ENCODE measurements around the gene GRK1.

GRK1 gene

DNA sequence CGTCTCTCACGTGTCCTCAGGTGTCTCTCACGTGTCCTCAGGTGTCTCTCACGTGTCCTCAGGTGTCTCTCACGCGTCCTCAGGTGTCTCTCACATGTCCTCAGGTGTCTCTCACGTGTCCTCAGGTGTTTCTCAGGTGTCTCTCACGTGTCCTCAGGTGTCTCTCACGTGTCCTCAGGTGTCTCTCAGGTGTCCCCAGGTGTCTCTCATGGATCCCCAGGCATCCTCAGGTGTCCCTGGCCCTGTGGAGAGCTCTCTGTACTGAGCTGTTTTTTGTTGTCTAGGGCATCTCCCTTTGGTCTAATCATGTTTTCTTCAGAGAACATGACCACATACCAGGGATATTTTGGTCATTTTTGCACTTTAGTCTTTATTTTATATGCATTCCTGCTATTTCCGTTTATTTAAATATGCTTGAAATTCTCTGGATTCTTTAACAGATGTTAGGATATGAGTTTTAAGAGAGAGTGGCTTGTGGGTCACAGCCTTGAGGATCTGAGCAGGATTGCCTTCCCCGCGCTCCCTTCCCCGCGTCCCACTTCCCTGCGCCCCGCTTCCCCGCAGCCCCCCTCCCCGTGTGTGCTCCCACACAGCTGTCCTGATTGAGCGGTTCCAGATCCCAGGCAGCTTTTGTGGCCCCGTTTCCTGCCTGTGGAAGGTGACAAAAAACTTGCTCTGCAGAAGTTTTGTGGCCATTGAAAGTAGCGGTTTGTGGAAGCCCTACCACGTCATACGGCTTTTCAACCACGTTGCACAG, 40.9 kb upstream of the GRK1 start:
- Histone ChIP-seq H3K36me3 (ENCODE audit: control insufficient read depth in 2 of 2, insufficient read depth in 1 of 2, low read length in 2 of 2) (peaks cover 0 to 91% of the 10 kb centered on the region in 2 experiments; a peak in 1 of 3 replicates), H3K27ac (ENCODE audit: extremely low read depth, low read depth, low read length) (no peak overlapping the region), H3K4me3 (ENCODE audit: low read depth, low read length) (no peak overlapping the region), H3K4me1 (ENCODE audit: control insufficient read depth, insufficient read depth, low read length) (no peaks in the 10 kb centered on the region), H3K9me3 (ENCODE audit: control insufficient read depth, insufficient read depth, low read depth, low read length) (no peaks in the 10 kb centered on the region)
- TF ChIP-seq ZEB2 (tag by site-specific recombination; IDR thresholded peaks at IDR 0.05) = peak; percentile 97
- TF ChIP-seq, protein P1, sequence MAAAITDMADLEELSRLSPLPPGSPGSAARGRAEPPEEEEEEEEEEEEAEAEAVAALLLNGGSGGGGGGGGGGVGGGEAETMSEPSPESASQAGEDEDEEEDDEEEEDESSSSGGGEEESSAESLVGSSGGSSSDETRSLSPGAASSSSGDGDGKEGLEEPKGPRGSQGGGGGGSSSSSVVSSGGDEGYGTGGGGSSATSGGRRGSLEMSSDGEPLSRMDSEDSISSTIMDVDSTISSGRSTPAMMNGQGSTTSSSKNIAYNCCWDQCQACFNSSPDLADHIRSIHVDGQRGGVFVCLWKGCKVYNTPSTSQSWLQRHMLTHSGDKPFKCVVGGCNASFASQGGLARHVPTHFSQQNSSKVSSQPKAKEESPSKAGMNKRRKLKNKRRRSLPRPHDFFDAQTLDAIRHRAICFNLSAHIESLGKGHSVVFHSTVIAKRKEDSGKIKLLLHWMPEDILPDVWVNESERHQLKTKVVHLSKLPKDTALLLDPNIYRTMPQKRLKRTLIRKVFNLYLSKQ (tag by site-specific recombination; IDR thresholded peaks at IDR 0.05; ENCODE audit: borderline replicate concordance) = no peak
- ChIA-PET POLR2A (no interaction called here), CTCF (no interaction called here)

DNA sequence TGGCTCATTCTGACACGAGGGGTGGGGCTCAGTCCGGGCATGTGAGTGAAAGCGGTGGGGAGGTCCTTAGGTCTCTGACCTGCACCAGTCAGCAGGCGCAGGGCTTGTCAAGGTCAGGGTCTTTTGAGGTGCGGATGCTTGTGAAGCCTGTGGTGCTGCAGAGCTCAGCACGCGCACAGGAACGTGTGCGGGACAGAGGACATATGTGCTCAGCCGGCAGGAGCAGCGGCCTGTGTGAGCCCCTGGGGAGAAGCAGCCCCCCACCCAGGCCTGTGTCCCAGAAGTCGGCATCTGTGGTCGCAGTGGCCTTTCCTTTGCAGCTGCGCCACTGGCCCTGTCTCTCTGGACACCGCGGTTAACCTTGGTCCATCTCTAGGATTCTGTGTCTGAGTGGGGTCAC, 39.9 kb upstream of the GRK1 start:
- Histone ChIP-seq H3K27ac (ENCODE audit: extremely low read depth, low read depth, low read length) (no peak overlapping the region), H3K36me3 (ENCODE audit: control insufficient read depth in 2 of 2, insufficient read depth in 1 of 2, low read length in 2 of 2) (peaks cover 0 to 100% of the 10 kb centered on the region in 2 experiments; a peak in 1 of 3 replicates)
- CTCF ChIA-PET = no interaction called here

DNA sequence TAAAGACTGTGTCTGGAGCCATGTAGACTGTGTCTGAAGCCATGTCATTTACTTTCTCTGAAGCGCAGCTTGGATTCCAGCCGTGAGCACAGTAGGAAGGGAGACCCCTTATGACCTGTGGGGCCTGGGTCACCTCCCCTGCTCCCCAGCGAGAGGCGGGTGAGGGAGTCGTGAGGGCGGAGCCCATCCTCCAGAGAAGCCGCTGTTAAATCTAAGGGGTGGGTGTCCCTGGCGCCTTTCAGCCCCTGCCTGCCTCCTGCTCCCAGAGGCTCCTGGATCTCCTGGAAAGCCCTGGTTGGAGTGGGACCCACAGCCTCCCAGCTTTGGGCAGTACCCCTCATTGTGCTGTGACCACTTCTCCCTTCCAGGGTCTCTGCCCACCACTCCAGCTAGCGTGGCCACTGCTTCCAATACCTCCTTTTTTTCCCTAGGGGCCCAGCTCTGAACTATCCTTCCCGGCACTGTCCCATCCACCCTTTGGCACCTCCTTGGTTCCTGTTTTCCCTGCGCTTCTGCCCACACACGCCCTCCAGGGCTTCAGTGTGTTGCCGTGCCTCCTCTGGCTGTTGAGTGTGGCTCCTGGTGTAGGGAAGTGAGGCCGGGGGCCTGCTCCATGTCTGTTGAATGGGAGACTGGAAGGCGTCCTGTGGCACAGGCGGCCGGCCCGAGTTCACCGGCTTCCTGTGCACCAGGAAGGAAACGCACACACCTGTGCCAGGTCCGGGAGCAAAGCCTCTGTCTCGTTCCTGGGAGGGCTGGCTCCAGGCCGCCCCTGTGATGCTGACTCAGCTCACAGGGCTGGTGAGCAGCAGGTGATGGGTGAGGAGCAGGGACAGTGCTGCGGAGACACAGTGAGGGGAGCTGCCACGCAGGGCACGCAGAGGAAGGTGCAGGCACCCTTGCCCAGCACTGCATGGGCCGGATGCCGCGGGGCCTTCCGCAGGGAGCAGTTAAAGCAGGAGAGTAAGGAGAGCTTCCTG, 38.4 kb upstream of the GRK1 start:
- Histone ChIP-seq H3K36me3 (ENCODE audit: control insufficient read depth in 2 of 2, insufficient read depth in 1 of 2, low read length in 2 of 2) (peaks cover 0 to 100% of the 10 kb centered on the region in 2 experiments; a peak in 2 of 3 replicates), H3K4me1 (ENCODE audit: control insufficient read depth, insufficient read depth, low read length) (no peaks in the 10 kb centered on the region), H3K9me3 (ENCODE audit: control insufficient read depth, insufficient read depth, low read depth, low read length) (no peaks in the 10 kb centered on the region), H3K4me3 (ENCODE audit: low read depth, low read length) (no peak overlapping the region), H3K27ac (ENCODE audit: extremely low read depth, low read depth, low read length) (no peak overlapping the region)
- ChIA-PET CTCF (no interaction called here), POLR2A (no interaction called here)
- TF ChIP-seq ZNF223 (tag by site-specific recombination; IDR thresholded peaks at IDR 0.05) = no peak
- TF ChIP-seq KLF10 (tag by site-specific recombination; IDR thresholded peaks at IDR 0.05) = no peak
- TF ChIP-seq, protein P2, sequence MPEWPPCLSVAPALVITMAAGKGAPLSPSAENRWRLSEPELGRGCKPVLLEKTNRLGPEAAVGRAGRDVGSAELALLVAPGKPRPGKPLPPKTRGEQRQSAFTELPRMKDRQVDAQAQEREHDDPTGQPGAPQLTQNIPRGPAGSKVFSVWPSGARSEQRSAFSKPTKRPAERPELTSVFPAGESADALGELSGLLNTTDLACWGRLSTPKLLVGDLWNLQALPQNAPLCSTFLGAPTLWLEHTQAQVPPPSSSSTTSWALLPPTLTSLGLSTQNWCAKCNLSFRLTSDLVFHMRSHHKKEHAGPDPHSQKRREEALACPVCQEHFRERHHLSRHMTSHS (tag by site-specific recombination; IDR thresholded peaks at IDR 0.05) = no peak
- no peak for TF ChIP-seq ZNF664 (tag by site-specific recombination; IDR thresholded peaks at IDR 0.05)
- no peak for TF ChIP-seq SETDB1 (IDR thresholded peaks at IDR 0.05; ENCODE audit: insufficient read length, low read length)
- no peak for TF ChIP-seq ZNF658 (tag by site-specific recombination; IDR thresholded peaks at IDR 0.05)
- TF ChIP-seq, protein P3, sequence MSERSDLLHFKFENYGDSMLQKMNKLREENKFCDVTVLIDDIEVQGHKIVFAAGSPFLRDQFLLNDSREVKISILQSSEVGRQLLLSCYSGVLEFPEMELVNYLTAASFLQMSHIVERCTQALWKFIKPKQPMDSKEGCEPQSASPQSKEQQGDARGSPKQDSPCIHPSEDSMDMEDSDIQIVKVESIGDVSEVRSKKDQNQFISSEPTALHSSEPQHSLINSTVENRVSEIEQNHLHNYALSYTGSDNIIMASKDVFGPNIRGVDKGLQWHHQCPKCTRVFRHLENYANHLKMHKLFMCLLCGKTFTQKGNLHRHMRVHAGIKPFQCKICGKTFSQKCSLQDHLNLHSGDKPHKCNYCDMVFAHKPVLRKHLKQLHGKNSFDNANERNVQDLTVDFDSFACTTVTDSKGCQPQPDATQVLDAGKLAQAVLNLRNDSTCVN (tag by site-specific recombination; optimal IDR thresholded peaks at IDR 0.05) = no peak
- no peak for TF ChIP-seq ZNF626 (tag by site-specific recombination; IDR thresholded peaks at IDR 0.05)
- TF ChIP-seq ZNF221 (tag by site-specific recombination; IDR thresholded peaks at IDR 0.05; ENCODE audit: borderline replicate concordance) = no peak
- TF ChIP-seq, protein P4, sequence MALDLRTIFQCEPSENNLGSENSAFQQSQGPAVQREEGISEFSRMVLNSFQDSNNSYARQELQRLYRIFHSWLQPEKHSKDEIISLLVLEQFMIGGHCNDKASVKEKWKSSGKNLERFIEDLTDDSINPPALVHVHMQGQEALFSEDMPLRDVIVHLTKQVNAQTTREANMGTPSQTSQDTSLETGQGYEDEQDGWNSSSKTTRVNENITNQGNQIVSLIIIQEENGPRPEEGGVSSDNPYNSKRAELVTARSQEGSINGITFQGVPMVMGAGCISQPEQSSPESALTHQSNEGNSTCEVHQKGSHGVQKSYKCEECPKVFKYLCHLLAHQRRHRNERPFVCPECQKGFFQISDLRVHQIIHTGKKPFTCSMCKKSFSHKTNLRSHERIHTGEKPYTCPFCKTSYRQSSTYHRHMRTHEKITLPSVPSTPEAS (tag by site-specific recombination; IDR thresholded peaks at IDR 0.05) = no peak
- TF ChIP-seq ZNF169 (tag by site-specific recombination; IDR thresholded peaks at IDR 0.05) = no peak
- TF ChIP-seq ZNF394 (tag by site-specific recombination; IDR thresholded peaks at IDR 0.05; ENCODE audit: borderline replicate concordance) = no peak
- TF ChIP-seq, protein P5, sequence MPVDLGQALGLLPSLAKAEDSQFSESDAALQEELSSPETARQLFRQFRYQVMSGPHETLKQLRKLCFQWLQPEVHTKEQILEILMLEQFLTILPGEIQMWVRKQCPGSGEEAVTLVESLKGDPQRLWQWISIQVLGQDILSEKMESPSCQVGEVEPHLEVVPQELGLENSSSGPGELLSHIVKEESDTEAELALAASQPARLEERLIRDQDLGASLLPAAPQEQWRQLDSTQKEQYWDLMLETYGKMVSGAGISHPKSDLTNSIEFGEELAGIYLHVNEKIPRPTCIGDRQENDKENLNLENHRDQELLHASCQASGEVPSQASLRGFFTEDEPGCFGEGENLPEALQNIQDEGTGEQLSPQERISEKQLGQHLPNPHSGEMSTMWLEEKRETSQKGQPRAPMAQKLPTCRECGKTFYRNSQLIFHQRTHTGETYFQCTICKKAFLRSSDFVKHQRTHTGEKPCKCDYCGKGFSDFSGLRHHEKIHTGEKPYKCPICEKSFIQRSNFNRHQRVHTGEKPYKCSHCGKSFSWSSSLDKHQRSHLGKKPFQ (tag by site-specific recombination; IDR thresholded peaks at IDR 0.05) = no peak
- TF ChIP-seq ZSCAN16 (tag by site-specific recombination; IDR thresholded peaks at IDR 0.05) = no peak
- TF ChIP-seq ZNF24 (tag by site-specific recombination; IDR thresholded peaks at IDR 0.05) = no peak

More for the DNA sequence above, 39.9 kb upstream of the GRK1 start:
- POLR2A ChIA-PET = no interaction called here
- Histone ChIP-seq H3K9me3 (ENCODE audit: control insufficient read depth, insufficient read depth, low read depth, low read length) (no peaks in the 10 kb centered on the region), H3K4me3 (ENCODE audit: low read depth, low read length) (no peak overlapping the region), H3K4me1 (ENCODE audit: control insufficient read depth, insufficient read depth, low read length) (no peaks in the 10 kb centered on the region)
- TF ChIP-seq RBAK (tag by site-specific recombination; IDR thresholded peaks at IDR 0.05) = no peak

Measured in HEK293 (cell line).